HUES48 (cell line): ENCODE results near the gene NLRC4.
"Not testable (repeated sequence)": the region's sequence is repeated elsewhere in the genome, so short reads cannot be mapped to it uniquely, and the experiment has no call there.

ENCODE experiments used
- H3K27ac ChIP-seq: one replicate; pipeline ENCODE4 v1.7.0; 2013; ENCODE audit warnings: low read depth, low read length, inconsistent platforms
- H3K27me3 ChIP-seq: 2 replicates; pipeline ENCODE4 v1.6.1; 2013; ENCODE audit warnings: mild to moderate bottlenecking, low read length; ENCODE audit not compliant: control insufficient read depth, insufficient read depth
- H3K36me3 ChIP-seq: 2 replicates; pipeline ENCODE4 v1.6.1; 2013; ENCODE audit warnings: low read length; ENCODE audit not compliant: control insufficient read depth, insufficient read depth
- H3K4me1 ChIP-seq: 2 replicates; pipeline ENCODE4 v1.6.1; 2013; ENCODE audit warnings: mild to moderate bottlenecking, low read length; ENCODE audit not compliant: control insufficient read depth, insufficient read depth
- H3K4me3 ChIP-seq: 2 replicates; pipeline ENCODE4 v1.5.1; 2013; ENCODE audit warnings: mild to moderate bottlenecking, low read depth, low read length
- H3K9ac ChIP-seq: 2 replicates; pipeline ENCODE4 v1.6.1; 2013; ENCODE audit warnings: mild to moderate bottlenecking, low read depth, low read length, moderate library complexity
- H3K9me3 ChIP-seq: 2 replicates; pipeline ENCODE4 v1.6.1; 2013; ENCODE audit warnings: low read length; ENCODE audit not compliant: control insufficient read depth, insufficient read depth

The NLRC4 gene, protein sequence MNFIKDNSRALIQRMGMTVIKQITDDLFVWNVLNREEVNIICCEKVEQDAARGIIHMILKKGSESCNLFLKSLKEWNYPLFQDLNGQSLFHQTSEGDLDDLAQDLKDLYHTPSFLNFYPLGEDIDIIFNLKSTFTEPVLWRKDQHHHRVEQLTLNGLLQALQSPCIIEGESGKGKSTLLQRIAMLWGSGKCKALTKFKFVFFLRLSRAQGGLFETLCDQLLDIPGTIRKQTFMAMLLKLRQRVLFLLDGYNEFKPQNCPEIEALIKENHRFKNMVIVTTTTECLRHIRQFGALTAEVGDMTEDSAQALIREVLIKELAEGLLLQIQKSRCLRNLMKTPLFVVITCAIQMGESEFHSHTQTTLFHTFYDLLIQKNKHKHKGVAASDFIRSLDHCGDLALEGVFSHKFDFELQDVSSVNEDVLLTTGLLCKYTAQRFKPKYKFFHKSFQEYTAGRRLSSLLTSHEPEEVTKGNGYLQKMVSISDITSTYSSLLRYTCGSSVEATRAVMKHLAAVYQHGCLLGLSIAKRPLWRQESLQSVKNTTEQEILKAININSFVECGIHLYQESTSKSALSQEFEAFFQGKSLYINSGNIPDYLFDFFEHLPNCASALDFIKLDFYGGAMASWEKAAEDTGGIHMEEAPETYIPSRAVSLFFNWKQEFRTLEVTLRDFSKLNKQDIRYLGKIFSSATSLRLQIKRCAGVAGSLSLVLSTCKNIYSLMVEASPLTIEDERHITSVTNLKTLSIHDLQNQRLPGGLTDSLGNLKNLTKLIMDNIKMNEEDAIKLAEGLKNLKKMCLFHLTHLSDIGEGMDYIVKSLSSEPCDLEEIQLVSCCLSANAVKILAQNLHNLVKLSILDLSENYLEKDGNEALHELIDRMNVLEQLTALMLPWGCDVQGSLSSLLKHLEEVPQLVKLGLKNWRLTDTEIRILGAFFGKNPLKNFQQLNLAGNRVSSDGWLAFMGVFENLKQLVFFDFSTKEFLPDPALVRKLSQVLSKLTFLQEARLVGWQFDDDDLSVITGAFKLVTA

DNA sequence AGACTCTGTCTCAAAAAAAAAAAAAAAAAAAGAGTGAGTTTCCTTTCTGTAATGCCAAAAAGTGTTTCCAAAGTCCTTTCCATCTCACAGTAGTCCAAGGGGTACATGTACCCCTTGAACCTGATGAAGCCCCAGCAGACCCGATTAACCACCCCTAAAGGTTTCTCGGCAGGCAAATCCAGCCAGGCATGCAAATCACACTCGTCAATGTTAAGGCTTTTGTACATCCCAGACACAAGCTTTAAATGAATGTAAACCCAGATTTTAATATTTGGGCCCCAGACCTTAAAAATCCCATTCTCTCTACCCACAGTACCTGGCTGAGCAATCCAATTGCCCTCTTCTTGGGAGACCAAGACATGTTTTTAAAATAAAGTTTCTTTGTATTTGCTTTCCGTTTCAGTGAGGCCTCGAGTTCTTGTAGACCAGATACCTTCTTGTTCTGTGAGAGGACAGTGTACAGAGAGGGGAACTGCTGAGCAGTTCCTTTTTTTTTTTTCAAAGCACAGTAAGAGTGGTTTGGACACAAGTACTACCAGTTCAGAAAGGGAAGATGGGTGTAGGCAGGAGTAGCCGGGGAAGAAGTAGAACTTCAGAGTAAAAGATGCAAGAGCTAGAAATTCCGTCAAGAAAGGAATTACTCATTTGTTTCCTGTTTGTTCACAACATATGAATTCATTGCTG, at the start of gene NLRC4:
NLRC4 (minus strand) TSS at position 465 of the 684 bp plus-strand sequence. CDS start 8,111 bp downstream, outside the sequence.
- H3K9ac ChIP-seq: no peak within 1 kb of the TSS
- H3K4me1 ChIP-seq: no peaks in the 10 kb centered on the region
- no peaks in the 10 kb centered on the region for H3K27me3 ChIP-seq
- H3K4me3 ChIP-seq: no peak within 1 kb of the TSS
- no peaks in the 10 kb centered on the region for H3K9me3 ChIP-seq
- H3K27ac ChIP-seq: no peak within 1 kb of the TSS
- H3K36me3 ChIP-seq: no peaks in the 10 kb centered on the region

DNA sequence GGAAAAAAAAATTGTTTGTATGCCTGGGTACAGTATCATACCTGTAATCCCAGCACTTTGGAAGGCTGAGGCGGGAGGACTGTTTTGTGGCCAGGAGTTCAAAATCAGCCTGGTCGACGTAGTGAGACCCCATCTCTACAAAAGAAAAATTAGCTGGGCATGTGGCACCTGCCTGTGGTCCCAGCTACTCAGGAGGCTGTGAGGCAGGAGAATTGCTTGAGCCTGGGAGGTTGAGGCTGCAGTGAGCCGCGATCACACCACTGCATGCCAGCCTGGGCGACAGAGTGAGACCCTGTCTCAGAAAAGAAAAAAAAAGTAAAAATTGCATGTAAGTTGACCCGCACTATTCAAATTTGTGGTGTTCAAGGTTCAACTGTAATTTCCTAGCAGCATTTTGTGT, 45.9 kb upstream of the NLRC4 start:
- no peaks in the 10 kb centered on the region for H3K9me3 ChIP-seq
- H3K4me3 ChIP-seq: no peak overlapping the region
- H3K4me1 ChIP-seq: no peaks in the 10 kb centered on the region
- no peak overlapping the region for H3K27ac ChIP-seq
- H3K36me3 ChIP-seq: peaks cover 11% of the 10 kb centered on the region; the same call in 1 of the 2 replicates
- no peak overlapping the region for H3K9ac ChIP-seq
- H3K27me3 ChIP-seq: no peaks in the 10 kb centered on the region

DNA sequence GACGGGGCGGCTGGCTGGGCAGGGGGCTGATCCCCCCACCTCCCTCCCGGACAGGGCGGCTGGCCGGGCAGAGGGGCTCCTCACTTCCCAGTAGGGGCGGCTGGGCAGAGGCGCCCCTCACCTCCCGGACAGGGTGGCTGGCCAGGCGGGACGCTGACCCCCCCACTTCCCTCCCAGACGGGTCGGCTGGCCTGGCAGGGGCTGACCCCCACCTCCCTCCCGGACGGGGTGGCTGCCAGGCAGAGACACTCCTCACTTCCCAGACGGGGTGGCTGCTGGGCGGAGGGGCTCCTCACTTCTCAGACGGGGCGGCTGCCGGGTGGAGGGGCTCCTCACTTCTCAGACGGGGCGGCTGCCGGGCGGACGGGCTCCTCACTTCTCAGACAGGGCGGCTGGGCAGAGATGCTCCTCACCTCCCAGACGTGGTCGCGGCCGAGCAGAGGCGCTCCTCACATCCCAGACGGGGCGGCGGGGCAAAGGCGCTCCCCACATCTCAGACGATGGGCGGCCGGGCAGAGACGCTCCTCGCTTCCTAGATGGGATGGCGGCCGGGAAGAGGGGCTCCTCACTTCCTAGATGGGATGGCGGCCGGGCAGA, 29.4 kb upstream of the NLRC4 start:
- H3K36me3 ChIP-seq: peaks cover 13% of the 10 kb centered on the region

DNA sequence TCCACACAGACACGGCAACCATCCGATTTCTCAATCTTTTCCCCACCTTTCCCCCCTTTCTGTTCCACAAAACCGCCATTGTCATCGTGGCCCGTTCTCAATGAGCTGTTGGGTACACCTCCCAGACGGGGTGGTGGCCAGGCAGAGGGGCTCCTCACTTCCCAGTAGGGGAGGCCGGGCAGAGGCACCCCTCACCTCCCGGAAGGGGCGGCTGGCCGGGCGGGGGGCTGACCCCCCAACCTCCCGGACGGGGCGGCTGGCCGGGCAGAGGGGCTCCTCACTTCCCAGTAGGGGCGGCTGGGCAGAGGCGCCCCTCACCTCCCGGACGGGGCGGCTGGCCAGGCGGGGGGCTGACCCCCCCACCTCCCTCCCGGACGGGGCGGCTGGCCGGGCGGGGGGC, 28.8 kb upstream of the NLRC4 start:
- H3K4me3 ChIP-seq, H3K4me1 ChIP-seq, H3K27ac ChIP-seq, H3K27me3 ChIP-seq, H3K9me3 ChIP-seq, H3K9ac ChIP-seq: not testable (repeated sequence)
- H3K36me3 ChIP-seq: peaks cover 12% of the 10 kb centered on the region

More for the DNA sequence above, 29.4 kb upstream of the NLRC4 start:
- H3K27ac ChIP-seq, H3K9ac ChIP-seq, H3K4me3 ChIP-seq, H3K4me1 ChIP-seq, H3K27me3 ChIP-seq, H3K9me3 ChIP-seq: not testable (repeated sequence)

DNA sequence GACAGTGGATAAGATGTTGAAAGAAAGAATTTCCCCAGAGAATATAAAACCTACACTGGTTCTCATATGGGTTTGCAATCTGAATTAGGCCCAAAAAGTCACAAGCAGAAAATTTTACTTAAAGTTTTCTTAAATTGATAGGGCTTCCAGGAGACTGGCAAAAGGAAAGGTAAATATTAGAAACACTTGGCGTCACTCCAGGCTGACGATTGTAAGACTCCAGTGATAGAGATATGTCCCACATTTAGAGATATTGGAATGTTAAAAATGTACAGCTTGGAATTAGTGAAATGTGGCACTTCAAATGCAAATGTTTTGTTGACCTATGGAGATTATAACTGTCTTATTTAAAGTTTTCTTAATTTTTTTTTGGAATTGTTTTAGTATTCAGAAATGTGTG, 27.1 kb upstream of the NLRC4 start:
- Histone ChIP-seq H3K27ac (no peak overlapping the region), H3K9me3 (peaks cover 7% of the 10 kb centered on the region), H3K4me3 (no peak overlapping the region), H3K9ac (no peak overlapping the region), H3K4me1 (no peaks in the 10 kb centered on the region), H3K27me3 (no peaks in the 10 kb centered on the region), H3K36me3 (peaks cover 12% of the 10 kb centered on the region)

DNA sequence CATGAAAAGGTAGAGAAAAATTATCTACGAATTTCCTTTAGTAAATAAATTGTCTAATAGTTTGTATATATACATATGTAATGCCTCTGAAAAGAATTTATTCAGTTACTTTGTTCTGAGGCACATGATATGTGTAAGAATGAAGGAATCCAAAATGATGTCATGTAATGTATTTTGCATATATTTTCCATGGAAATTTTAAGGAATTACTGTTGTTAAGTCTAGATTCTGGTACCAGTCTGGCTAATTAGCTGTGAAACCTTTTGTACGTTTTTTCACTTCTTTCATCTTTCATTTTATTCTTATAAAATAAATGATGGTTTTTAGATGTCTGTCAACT, 25.3 kb upstream of the NLRC4 start:
- peaks cover 3% of the 10 kb centered on the region; the same call in 1 of the 2 replicates for H3K9me3 ChIP-seq

DNA sequence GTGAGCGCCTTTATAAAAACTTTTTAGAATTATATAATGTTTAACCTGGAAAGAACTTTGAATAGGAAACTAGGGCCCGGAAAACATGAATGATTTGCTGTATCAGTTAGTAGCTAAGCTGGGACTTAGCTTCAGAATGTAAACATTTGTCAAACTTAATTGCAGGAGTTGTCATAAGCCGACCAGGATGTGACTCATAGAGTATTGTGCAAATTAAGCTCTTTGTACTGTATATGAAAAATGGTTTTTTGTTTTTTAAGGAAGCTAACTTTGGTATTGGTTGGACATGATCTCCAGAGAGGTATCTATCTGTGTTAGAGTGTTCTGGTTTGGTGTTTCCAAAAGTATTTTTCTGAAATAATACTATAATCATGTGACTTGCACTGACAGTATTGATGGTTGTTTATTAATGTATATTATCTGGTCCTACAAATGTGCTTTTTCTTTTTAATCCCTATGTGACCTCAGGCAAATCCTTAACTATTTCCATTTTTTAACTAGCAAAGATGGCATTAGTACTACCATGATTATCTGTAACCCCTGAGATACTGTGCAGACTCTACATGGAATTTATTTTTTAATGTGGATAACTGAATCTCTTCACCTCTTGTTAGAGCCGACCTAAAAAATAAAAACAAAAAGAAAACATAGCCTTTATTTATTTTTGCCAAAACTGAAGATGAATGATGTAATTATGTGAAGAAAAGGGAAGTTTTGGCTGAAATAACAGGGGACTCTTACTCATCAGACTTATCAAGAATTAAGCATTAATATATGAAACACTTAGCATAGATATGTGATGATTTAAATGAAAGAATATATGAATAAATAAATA, 24.7 kb upstream of the NLRC4 start:
- no peak overlapping the region for H3K4me3 ChIP-seq

More for the DNA sequence above, 25.3 kb upstream of the NLRC4 start:
- H3K36me3 ChIP-seq: peaks cover 12% of the 10 kb centered on the region
- H3K27me3 ChIP-seq: no peaks in the 10 kb centered on the region
- no peak overlapping the region for H3K9ac ChIP-seq
- no peak overlapping the region for H3K4me3 ChIP-seq
- H3K4me1 ChIP-seq: no peaks in the 10 kb centered on the region
- H3K27ac ChIP-seq: no peak overlapping the region

DNA sequence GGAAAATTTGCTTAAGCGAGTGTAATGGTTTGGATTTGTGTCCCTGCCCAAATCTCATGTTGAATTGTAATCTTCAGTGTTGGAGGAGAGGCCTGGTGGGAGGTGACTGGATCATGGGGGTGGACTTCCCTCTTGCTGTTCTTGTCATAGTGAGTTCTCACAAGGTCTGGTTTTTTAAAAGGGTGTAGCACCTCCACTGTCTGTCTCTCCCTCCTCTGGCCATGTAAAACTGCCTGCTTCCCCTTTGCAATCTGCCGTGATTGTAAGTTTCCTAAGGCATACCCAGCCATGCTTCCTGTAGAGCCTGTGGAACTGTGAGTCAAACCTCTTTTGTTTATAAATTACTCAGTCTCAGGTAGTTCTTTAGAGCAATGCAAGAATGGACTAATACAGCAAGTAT, 19.6 kb upstream of the NLRC4 start:
- Histone ChIP-seq H3K4me1 (no peaks in the 10 kb centered on the region), H3K27ac (no peak overlapping the region)

More for the DNA sequence above, 24.7 kb upstream of the NLRC4 start:
- Histone ChIP-seq H3K36me3 (peaks cover 12% of the 10 kb centered on the region), H3K27ac (no peak overlapping the region), H3K9ac (no peak overlapping the region), H3K27me3 (no peaks in the 10 kb centered on the region), H3K4me1 (no peaks in the 10 kb centered on the region), H3K9me3 (0 out of 2 replicates have a peak, but pooled peaks cover 3% of the 10 kb centered on the region)

DNA sequence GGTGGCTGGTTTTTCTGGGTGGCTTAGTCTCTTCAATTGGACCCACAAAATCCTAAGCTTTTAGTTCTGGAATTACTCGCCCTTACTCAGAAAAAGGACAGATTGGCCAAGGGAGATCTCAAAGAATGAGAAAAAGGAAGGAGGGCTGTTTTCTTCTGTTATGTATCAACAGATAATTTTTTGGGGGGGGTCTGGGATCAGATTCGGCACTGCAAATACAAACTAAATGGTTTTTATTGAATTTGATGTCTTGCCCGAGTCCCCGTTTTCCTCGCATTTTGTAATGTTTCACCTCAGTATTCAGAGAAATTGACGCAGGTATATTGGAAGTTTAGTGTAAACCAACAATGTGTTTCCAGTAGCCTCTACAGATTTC, 13.8 kb upstream of the NLRC4 start:
- peak overlapping the region; percentile 89 for H3K9ac ChIP-seq
- H3K27ac ChIP-seq: peak overlapping the region; percentile 84
- H3K4me3 ChIP-seq: peak overlapping the region; percentile 95
- H3K36me3 ChIP-seq: peaks cover 7% of the 10 kb centered on the region; the same call in 1 of the 2 replicates
- no peaks in the 10 kb centered on the region for H3K27me3 ChIP-seq
- no peaks in the 10 kb centered on the region for H3K9me3 ChIP-seq
- peaks cover 4% of the 10 kb centered on the region; the same call in 1 of the 2 replicates for H3K4me1 ChIP-seq

More for the DNA sequence above, 19.6 kb upstream of the NLRC4 start:
- Histone ChIP-seq H3K27me3 (no peaks in the 10 kb centered on the region), H3K9me3 (no peaks in the 10 kb centered on the region), H3K9ac (no peak overlapping the region), H3K4me3 (no peak overlapping the region), H3K36me3 (peaks cover 7% of the 10 kb centered on the region; the same call in 1 of the 2 replicates)
